ENCODE measurements around the gene P3R3URF. TPM values are rescaled to one million over a fixed set of nuclear protein-coding genes. Genes with fewer than 3 reads are reported as not detected.
A peak's percentile ranks its signal among the peaks of the same experiment; 100 is the strongest.

Gene P3R3URF
- polyA plus RNA-seq, 1 donor from 2014 or later, result not detected

GRCh38 chr1:46203738-46204405 is 27.6 kb upstream of the P3R3URF start:
- Mint-ChIP-seq H3K36me3 (peaks cover 2% of the 10 kb centered on the region), H3K9me3 (no peaks in the 10 kb centered on the region), H3K4me1 (peaks cover 6 to 13% (median 9%) of the 10 kb centered on the region in 3 donors), H3K27ac (peak overlapping the region in 1 of 3 donors; percentile 63), H3K4me3 (peak overlapping the region in 2 of 4 donors; percentile 13 to 39), H3K27me3 (peaks cover 10% of the 10 kb centered on the region)

GRCh38 chr1:46199233-46199749 is 23.0 kb upstream of the P3R3URF start:
- Mint-ChIP-seq H3K27me3 (peaks cover 8% of the 10 kb centered on the region), H3K36me3 (peaks cover 2% of the 10 kb centered on the region), H3K27ac (no peak overlapping the region), H3K9me3 (no peaks in the 10 kb centered on the region), H3K4me1 (peaks cover 11 to 18% (median 13%) of the 10 kb centered on the region in 3 donors), H3K4me3 (peak overlapping the region; percentile 78 to 88 (median 86))

- no peaks in the 10 kb centered on the region for H3K9me3 Mint-ChIP-seq
- H3K4me3 Mint-ChIP-seq, result peak within 1 kb of the TSS; percentile 85 to 88 (median 88)
- peak within 1 kb of the TSS; percentile 39 to 52 (median 39) for H3K27ac Mint-ChIP-seq
- peaks cover 11 to 18% (median 11%) of the 10 kb centered on the region in 3 donors for H3K4me1 Mint-ChIP-seq
- H3K27me3 Mint-ChIP-seq, result peaks cover 5% of the 10 kb centered on the region
- H3K36me3 Mint-ChIP-seq, result peaks cover 2% of the 10 kb centered on the region
Observed at GRCh38 chr1:46197964-46198811, 21.9 kb upstream of the P3R3URF start, which contains the start of gene POMGNT1. POMGNT1 (minus strand) TSS chr1:46198434; CDS start chr1:46197821, 613 bp downstream.

GRCh38 chr1:46197560-46197963 is 21.3 kb upstream of the P3R3URF start:
- Mint-ChIP-seq H3K27ac (peak overlapping the region in 1 of 3 donors; percentile 39), H3K36me3 (no peaks in the 10 kb centered on the region), H3K4me1 (peaks cover 7 to 14% (median 8%) of the 10 kb centered on the region in 3 donors)

GRCh38 chr1:46196609-46197008 is 20.3 kb upstream of the P3R3URF start:
- no peaks in the 10 kb centered on the region for H3K36me3 Mint-ChIP-seq
- H3K4me1 Mint-ChIP-seq, result peaks cover 7 to 14% (median 8%) of the 10 kb centered on the region in 3 donors
- no peaks in the 10 kb centered on the region for H3K27me3 Mint-ChIP-seq
- no peak overlapping the region for H3K27ac Mint-ChIP-seq
- no peaks in the 10 kb centered on the region for H3K9me3 Mint-ChIP-seq
- H3K4me3 Mint-ChIP-seq, result peak overlapping the region in 2 of 4 donors; percentile 41 to 88

More at GRCh38 chr1:46197560-46197963, 21.3 kb upstream of the P3R3URF start:
- peaks cover under 1% of the 10 kb centered on the region for H3K27me3 Mint-ChIP-seq
- no peaks in the 10 kb centered on the region for H3K9me3 Mint-ChIP-seq
- peak overlapping the region; percentile 78 to 88 (median 88) for H3K4me3 Mint-ChIP-seq

- Mint-ChIP-seq H3K27ac (no peak overlapping the region), H3K4me1 (peaks cover 6 to 9% (median 8%) of the 10 kb centered on the region in 3 donors), H3K27me3 (no peaks in the 10 kb centered on the region), H3K9me3 (no peaks in the 10 kb centered on the region), H3K36me3 (peaks cover under 1% of the 10 kb centered on the region), H3K4me3 (no peak overlapping the region)
Observed at GRCh38 chr1:46194641-46195193, 18.4 kb upstream of the P3R3URF start.

GRCh38 chr1:46193984-46194570 is 17.8 kb upstream of the P3R3URF start:
- H3K9me3 Mint-ChIP-seq, result no peaks in the 10 kb centered on the region
- H3K27ac Mint-ChIP-seq, result no peak overlapping the region
- H3K36me3 Mint-ChIP-seq, result peaks cover 4% of the 10 kb centered on the region
- H3K4me3 Mint-ChIP-seq, result no peak overlapping the region
- peaks cover 3 to 7% (median 5%) of the 10 kb centered on the region in 3 donors for H3K4me1 Mint-ChIP-seq
- no peaks in the 10 kb centered on the region for H3K27me3 Mint-ChIP-seq

GRCh38 chr1:46193285-46193684 is 17.0 kb upstream of the P3R3URF start:
- Mint-ChIP-seq H3K4me1 (peaks cover 0 to 4% (median 0%) of the 10 kb centered on the region in 3 donors), H3K9me3 (no peaks in the 10 kb centered on the region), H3K27me3 (no peaks in the 10 kb centered on the region), H3K4me3 (no peak overlapping the region), H3K27ac (no peak overlapping the region), H3K36me3 (peaks cover 4% of the 10 kb centered on the region)

GRCh38 chr1:46192171-46192570 is 15.9 kb upstream of the P3R3URF start:
- peaks cover 5% of the 10 kb centered on the region for H3K36me3 Mint-ChIP-seq
- peaks cover 0 to under 1% (median 0%) of the 10 kb centered on the region in 3 donors for H3K4me1 Mint-ChIP-seq
- no peak overlapping the region for H3K4me3 Mint-ChIP-seq
- no peaks in the 10 kb centered on the region for H3K9me3 Mint-ChIP-seq
- H3K27me3 Mint-ChIP-seq, result no peaks in the 10 kb centered on the region
- no peak overlapping the region for H3K27ac Mint-ChIP-seq

- Mint-ChIP-seq H3K4me1 (no peaks in the 10 kb centered on the region), H3K36me3 (peaks cover 5% of the 10 kb centered on the region), H3K4me3 (no peak overlapping the region)
Observed at GRCh38 chr1:46191033-46191701, 14.9 kb upstream of the P3R3URF start.

GRCh38 chr1:46190539-46190938 is 14.3 kb upstream of the P3R3URF start:
- no peaks in the 10 kb centered on the region for H3K4me1 Mint-ChIP-seq
- no peak overlapping the region for H3K4me3 Mint-ChIP-seq
- H3K27ac Mint-ChIP-seq, result no peak overlapping the region
- no peaks in the 10 kb centered on the region for H3K9me3 Mint-ChIP-seq
- H3K27me3 Mint-ChIP-seq, result no peaks in the 10 kb centered on the region
- H3K36me3 Mint-ChIP-seq, result peaks cover 5% of the 10 kb centered on the region

More at GRCh38 chr1:46191033-46191701, 14.9 kb upstream of the P3R3URF start:
- H3K9me3 Mint-ChIP-seq, result no peaks in the 10 kb centered on the region
- H3K27me3 Mint-ChIP-seq, result no peaks in the 10 kb centered on the region
- H3K27ac Mint-ChIP-seq, result no peak overlapping the region

- Mint-ChIP-seq H3K4me3 (no peak overlapping the region), H3K27me3 (no peaks in the 10 kb centered on the region), H3K27ac (peak overlapping the region in 1 of 3 donors; percentile 10), H3K36me3 (peaks cover 6% of the 10 kb centered on the region), H3K9me3 (no peaks in the 10 kb centered on the region), H3K4me1 (peaks cover 0 to 8% (median 6%) of the 10 kb centered on the region in 3 donors)
Observed at GRCh38 chr1:46188295-46189030, 12.2 kb upstream of the P3R3URF start.

- Mint-ChIP-seq H3K27ac (no peak overlapping the region), H3K27me3 (no peaks in the 10 kb centered on the region), H3K9me3 (no peaks in the 10 kb centered on the region), H3K36me3 (peaks cover 6% of the 10 kb centered on the region), H3K4me1 (peaks cover 0 to 8% (median 6%) of the 10 kb centered on the region in 3 donors), H3K4me3 (no peak overlapping the region)
Observed at GRCh38 chr1:46187106-46187869, 11.0 kb upstream of the P3R3URF start.
